WTC11 (cell line): ENCODE measurements around the gene M1AP.

Source experiments
- CTCF ChIP-seq: fragments of 200-600 bp; IDR thresholded peaks from 2 replicates; pipeline ENCODE4 v1.8.0; 2022; ENCODE audit warnings: antibody characterized with exemption
- ELF4 ChIP-seq: sonication (generic); formaldehyde crosslinking; IDR thresholded peaks from 2 replicates; pipeline ENCODE4 v1.8.1; 2022; ENCODE audit warnings: low read depth, mild to moderate bottlenecking, moderate library complexity, missing genetic modification reagents
- IRF2 ChIP-seq: sonication (generic); formaldehyde crosslinking; IDR thresholded peaks from 2 replicates; pipeline ENCODE4 v1.8.0; 2022; ENCODE audit warnings: low read depth, missing genetic modification reagents, borderline replicate concordance
- NR1H2 ChIP-seq: sonication (generic); formaldehyde crosslinking; IDR thresholded peaks from 2 replicates; pipeline ENCODE4 v1.9.0; 2021; ENCODE audit warnings: mild to moderate bottlenecking, moderate library complexity, missing genetic modification reagents
- USF1 ChIP-seq: sonication (generic); formaldehyde crosslinking; IDR thresholded peaks from 2 replicates; pipeline ENCODE4 v1.8.0; 2022; ENCODE audit warnings: mild to moderate bottlenecking, missing genetic modification reagents
- ZNF121 ChIP-seq: sonication (generic); formaldehyde crosslinking; IDR thresholded peaks from 2 replicates; pipeline ENCODE4 v1.8.0; 2023; ENCODE audit warnings: missing genetic modification reagents

- TF ChIP-seq ZNF121 (CRISPR knock-in tag) (no peak), NR1H2 (CRISPR knock-in tag) (no peak), IRF2 (CRISPR knock-in tag) (no peak), CTCF (no peak; the same call in 1 of the 2 replicates), USF1 (no peak), ELF4 (CRISPR knock-in tag) (no peak)
Observed at GRCh38 chr2:74587664-74588277, 60.4 kb downstream of the M1AP start.
